HG03520 (cell line): ENCODE measurements around the gene ARNT2.

Experiments
- ATAC-seq: cut with Tn5 transposase; IDR thresholded peaks from one replicate; pipeline ENCODE4 v1.9.1; 2021; ENCODE audit warnings: mild to moderate bottlenecking, moderate library complexity; ENCODE audit not compliant: unreplicated experiment

Gene ARNT2

GRCh38 chr15:80587816-80588456 lies 183.8 kb downstream of the ARNT2 start:
- no peak for ATAC-seq

GRCh38 chr15:80588801-80589200 lies 184.6 kb downstream of the ARNT2 start:
- no peak for ATAC-seq

GRCh38 chr15:80590761-80591355 lies 186.7 kb downstream of the ARNT2 start:
- ATAC-seq = no peak

GRCh38 chr15:80591471-80591870 lies 187.3 kb downstream of the ARNT2 start:
- ATAC-seq = no peak

- no peak for ATAC-seq
Observed at GRCh38 chr15:80591938-80592825, 188.0 kb downstream of the ARNT2 start.

GRCh38 chr15:80593486-80594030 lies 189.4 kb downstream of the ARNT2 start:
- ATAC-seq = no peak

- ATAC-seq = no peak
Observed at GRCh38 chr15:80594091-80594889, 190.1 kb downstream of the ARNT2 start.

GRCh38 chr15:80595396-80595795 lies 191.2 kb downstream of the ARNT2 start:
- no peak for ATAC-seq

GRCh38 chr15:80596521-80596976 lies 192.4 kb downstream of the ARNT2 start:
- no peak for ATAC-seq

GRCh38 chr15:80597076-80597475 lies 192.9 kb downstream of the ARNT2 start:
- ATAC-seq = no peak

GRCh38 chr15:80599359-80599758 lies 195.2 kb downstream of the ARNT2 start:
- ATAC-seq = no peak

GRCh38 chr15:80600626-80601025 lies 196.4 kb downstream of the ARNT2 start:
- ATAC-seq = no peak

- ATAC-seq = no peak
Observed at GRCh38 chr15:80601256-80601655, 197.1 kb downstream of the ARNT2 start.

- no peak for ATAC-seq
Observed at GRCh38 chr15:80604583-80605575, 200.7 kb downstream of the ARNT2 start.

- ATAC-seq = no peak
Observed at GRCh38 chr15:80605591-80606150, 201.5 kb downstream of the ARNT2 start.

GRCh38 chr15:80606511-80607071 lies 202.4 kb downstream of the ARNT2 start:
- no peak for ATAC-seq

- ATAC-seq = no peak
Observed at GRCh38 chr15:80607287-80607980, 203.3 kb downstream of the ARNT2 start.

- ATAC-seq = no peak
Observed at GRCh38 chr15:80608688-80609087, 204.5 kb downstream of the ARNT2 start.
